Right lobe of liver (tissue), 6 donors: ENCODE data around the gene ARF1. TPM values are rescaled to one million over a fixed set of nuclear protein-coding genes. Genes with fewer than 3 reads are reported as not detected.

ENCODE experiments used
- ATAC-seq, 4 donors: fragments of 200-7000 bp; cut with Tn5 transposase; one replicate each; pipeline ENCODE4 v1.9.1; 2020; ENCODE audit warnings: mild to moderate bottlenecking in 4 of 4, moderate library complexity in 4 of 4
- DNase-seq, 3 donors: peaks; one replicate each; pipeline ENCODE4 v3.0.0-alpha.2; 2020
- H3K27ac ChIP-seq, 3 donors: fragments of 200-600 bp; one replicate each; pipeline ENCODE4 v1.8.0; 2022
- H3K27me3 ChIP-seq, 2 donors: fragments of 200-600 bp; one replicate each; pipeline ENCODE4 v1.8.0; 2022
- H3K36me3 ChIP-seq, 4 donors: fragments of 200-600 bp; sonication (generic) in 1 of 4; one replicate each; pipeline versions ENCODE4 v1.5.1 to v1.8.0; 2017 to 2022; ENCODE audit warnings: control low read depth in 1 of 4
- H3K4me1 ChIP-seq, 4 donors: fragments of 200-600 bp; sonication (generic) in 1 of 4; one replicate each; pipeline versions ENCODE4 v1.5.1 to v1.8.0; 2017 to 2022; ENCODE audit warnings: control low read depth in 1 of 4
- H3K4me3 ChIP-seq, 3 donors: fragments of 200-600 bp; one replicate each; pipeline ENCODE4 v1.8.0; 2022
- H3K9me3 ChIP-seq, 4 donors: fragments of 200-600 bp; sonication (generic) in 1 of 4; one replicate each; pipeline versions ENCODE4 v1.5.1 to v1.8.0; 2017 to 2022; ENCODE audit warnings: control low read depth in 1 of 4
- POLR2A ChIP-seq: fragments of 450-650 bp; IDR thresholded peaks from one replicate; pipeline ENCODE4 v1.6.1; 2017; ENCODE audit warnings: antibody characterized with exemption, mild to moderate bottlenecking
- WGBS: methylation state at CpG from one replicate; pipeline ENCODE4 v1.1.6; 2018; ENCODE audit warnings: low coverage, low lambda C conversion rate; ENCODE audit not compliant: insufficient coverage; ENCODE audit errors: missing lambda C conversion rate; 5-methylcytosine and 5-hydroxymethylcytosine counted together
- intact Hi-C, 2 donors: fragments of 100-400 bp; cut with DNase I; formaldehyde crosslinking; loops; one replicate each; pipeline versions ENCODE4 v1.11.2 to v1.14.1; 2022
- total RNA-seq, 6 experiments: library from RNA; depleted of rRNA in 2 of 6; stranded (reverse); fragments of >200 nt in 2 of 6; fragmentation: NEBNext Ultra II Directional in 3 of 6; extraction: Animal tissue kit (Norgen Biotek cat#: 25700) in 3 of 6; gene quantifications; one replicate each; pipeline versions ENCODE4 v1.1.0 to v1.2.4, GENCODE V29; 2016 to 2023
- TF ChIP-seq, protein P1 (sequence below), 4 donors: fragments of 200-600 bp in 3 of 4; fragments of 450-650 bp in 1 of 4; IDR thresholded peaks; one replicate each; pipeline versions ENCODE4 v1.5.1 to v1.8.0; 2016 to 2022; ENCODE audit warnings: antibody characterized with exemption in 4 of 4, mild to moderate bottlenecking in 2 of 4
- donor health status: DM: no; HTN: yes; CAD: no.
- donor health status: DM: no; HTN: no; CAD: no.
- donor health status: DM: no; HTN: no; CAD: no.
- donor health status: DM: no; HTN: yes; CAD: no.
- donor health status: DM: no; HTN: yes; CAD: no.

The ARF1 gene
- total RNA-seq, 6 experiments from 2014 or later: 143 to 261 (median 193) TPM

DNA sequence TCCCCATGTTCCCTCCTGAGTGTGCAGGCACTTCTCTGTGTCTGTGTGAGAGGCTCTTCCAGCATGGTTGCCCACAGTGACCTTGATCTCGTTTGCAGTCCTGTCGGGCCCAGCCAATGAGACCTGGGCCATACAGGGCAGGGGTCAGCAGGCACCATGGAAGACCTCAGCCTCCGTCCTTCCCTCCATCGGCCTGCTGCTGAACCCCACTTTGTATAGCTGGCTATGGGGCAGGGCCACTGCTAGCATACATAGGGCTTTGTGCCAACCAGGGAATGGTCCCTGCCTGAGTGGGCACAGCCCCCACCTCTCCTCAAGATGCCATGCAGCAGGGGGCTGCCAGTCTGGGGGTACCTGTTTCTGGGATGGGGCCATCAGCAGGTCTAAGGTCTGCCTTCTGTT lies 16.8 kb downstream of the ARF1 start:
- intact Hi-C loops: no loop called here
- no peak overlapping the region for H3K4me3 ChIP-seq
- no peak overlapping the region for H3K27ac ChIP-seq
- H3K4me1 ChIP-seq: peaks cover 0 to 18% (median 0%) of the 10 kb centered on the region in 4 donors
- no peak for TF ChIP-seq POLR2A
- TF ChIP-seq, protein P1, sequence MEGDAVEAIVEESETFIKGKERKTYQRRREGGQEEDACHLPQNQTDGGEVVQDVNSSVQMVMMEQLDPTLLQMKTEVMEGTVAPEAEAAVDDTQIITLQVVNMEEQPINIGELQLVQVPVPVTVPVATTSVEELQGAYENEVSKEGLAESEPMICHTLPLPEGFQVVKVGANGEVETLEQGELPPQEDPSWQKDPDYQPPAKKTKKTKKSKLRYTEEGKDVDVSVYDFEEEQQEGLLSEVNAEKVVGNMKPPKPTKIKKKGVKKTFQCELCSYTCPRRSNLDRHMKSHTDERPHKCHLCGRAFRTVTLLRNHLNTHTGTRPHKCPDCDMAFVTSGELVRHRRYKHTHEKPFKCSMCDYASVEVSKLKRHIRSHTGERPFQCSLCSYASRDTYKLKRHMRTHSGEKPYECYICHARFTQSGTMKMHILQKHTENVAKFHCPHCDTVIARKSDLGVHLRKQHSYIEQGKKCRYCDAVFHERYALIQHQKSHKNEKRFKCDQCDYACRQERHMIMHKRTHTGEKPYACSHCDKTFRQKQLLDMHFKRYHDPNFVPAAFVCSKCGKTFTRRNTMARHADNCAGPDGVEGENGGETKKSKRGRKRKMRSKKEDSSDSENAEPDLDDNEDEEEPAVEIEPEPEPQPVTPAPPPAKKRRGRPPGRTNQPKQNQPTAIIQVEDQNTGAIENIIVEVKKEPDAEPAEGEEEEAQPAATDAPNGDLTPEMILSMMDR (IDR thresholded peaks at IDR 0.05): no peak
- peaks cover 0 to 4% (median 0%) of the 10 kb centered on the region in 4 donors for H3K9me3 ChIP-seq
- H3K27me3 ChIP-seq: no peaks in the 10 kb centered on the region
- DNase-seq: peak in 1 of 3 donors; percentile 43
- H3K36me3 ChIP-seq: peaks cover 0 to 34% (median 17%) of the 10 kb centered on the region in 4 donors
- WGBS: 50% methylated on average over 2 of the region's 4 CpGs
- ATAC-seq: no peak

DNA sequence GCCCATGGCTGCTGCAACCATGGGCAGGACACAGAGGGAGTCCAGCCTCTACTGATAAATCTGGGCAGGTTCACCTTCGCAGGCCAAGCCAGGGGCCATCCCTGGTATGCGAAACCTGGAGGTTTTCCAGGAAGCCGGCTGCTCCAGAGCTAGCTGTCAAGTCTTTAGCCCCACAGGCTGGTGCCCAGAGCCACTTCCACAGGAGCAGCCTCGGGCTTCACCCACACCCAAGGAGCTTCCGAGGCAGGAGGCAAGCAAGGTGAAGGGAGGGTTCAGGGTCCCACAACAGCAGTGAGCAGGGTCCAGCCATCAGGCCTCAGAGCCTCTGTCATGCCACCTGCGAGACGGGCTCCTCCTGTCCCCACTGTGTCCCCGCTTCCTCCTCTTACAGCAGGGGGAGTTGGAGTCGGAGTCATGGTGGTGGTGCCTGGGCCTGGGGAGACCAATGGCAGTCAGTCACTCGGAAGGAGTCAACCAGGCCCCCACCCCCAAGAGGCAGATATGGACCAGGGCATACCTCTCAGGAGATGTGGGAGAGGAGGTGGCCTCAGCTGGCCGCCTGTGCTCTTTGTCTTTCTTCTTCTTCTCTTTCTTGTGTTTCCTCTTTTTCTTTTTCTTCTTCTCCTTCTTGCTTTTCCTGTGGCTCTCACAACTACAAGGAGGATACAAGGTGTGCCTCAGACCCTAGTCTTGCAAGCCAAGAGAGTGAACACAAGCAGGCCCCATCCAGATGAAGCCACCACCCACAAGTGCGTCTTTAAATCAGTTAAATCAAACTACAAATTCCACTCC lies 18.5 kb downstream of the ARF1 start:
- Histone ChIP-seq H3K27me3 (no peaks in the 10 kb centered on the region), H3K4me3 (no peak overlapping the region), H3K9me3 (no peaks in the 10 kb centered on the region), H3K27ac (no peak overlapping the region), H3K4me1 (peaks cover 0 to 26% (median 0%) of the 10 kb centered on the region in 4 donors), H3K36me3 (peaks cover 0 to 35% (median 17%) of the 10 kb centered on the region in 4 donors)
- 75% methylated on average over 4 of the region's 12 CpGs for WGBS
- no peak for DNase-seq
- no peak for ATAC-seq
- intact Hi-C loops: no loop called here
- no peak for TF ChIP-seq POLR2A
- TF ChIP-seq, protein P1 (IDR thresholded peaks at IDR 0.05): no peak

DNA sequence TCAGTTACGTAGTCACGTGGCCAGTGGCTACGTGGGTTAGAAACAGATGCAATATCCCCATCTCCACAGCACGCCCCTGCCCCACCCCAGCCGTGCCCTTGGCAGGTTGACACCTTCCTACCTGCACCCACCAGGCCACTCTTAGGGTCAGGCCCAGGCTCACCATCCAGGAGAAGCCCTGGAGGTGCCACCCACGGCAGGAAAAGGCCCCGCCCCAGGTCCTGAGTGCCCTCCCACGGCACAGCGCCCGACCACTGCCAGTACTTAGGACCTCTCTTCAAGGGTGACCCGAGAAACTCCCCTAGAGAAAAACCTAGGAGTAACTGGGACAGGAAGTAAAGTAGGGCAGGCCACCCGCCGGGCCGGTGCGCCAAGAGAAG lies 19.1 kb downstream of the ARF1 start:
- Histone ChIP-seq H3K36me3 (peaks cover 0 to 41% (median 18%) of the 10 kb centered on the region in 4 donors), H3K4me3 (peak overlapping the region; percentile 75 to 97 (median 83)), H3K4me1 (peaks cover 0 to 26% (median 0%) of the 10 kb centered on the region in 4 donors), H3K27ac (no peak overlapping the region), H3K27me3 (no peaks in the 10 kb centered on the region), H3K9me3 (no peaks in the 10 kb centered on the region)
- DNase-seq (no peak), ATAC-seq (no peak)
- no peak for TF ChIP-seq POLR2A
- TF ChIP-seq, protein P1 (IDR thresholded peaks at IDR 0.05): no peak
- 22% methylated on average over 10 of the region's 15 CpGs for WGBS
- intact Hi-C loops: no loop called here

DNA sequence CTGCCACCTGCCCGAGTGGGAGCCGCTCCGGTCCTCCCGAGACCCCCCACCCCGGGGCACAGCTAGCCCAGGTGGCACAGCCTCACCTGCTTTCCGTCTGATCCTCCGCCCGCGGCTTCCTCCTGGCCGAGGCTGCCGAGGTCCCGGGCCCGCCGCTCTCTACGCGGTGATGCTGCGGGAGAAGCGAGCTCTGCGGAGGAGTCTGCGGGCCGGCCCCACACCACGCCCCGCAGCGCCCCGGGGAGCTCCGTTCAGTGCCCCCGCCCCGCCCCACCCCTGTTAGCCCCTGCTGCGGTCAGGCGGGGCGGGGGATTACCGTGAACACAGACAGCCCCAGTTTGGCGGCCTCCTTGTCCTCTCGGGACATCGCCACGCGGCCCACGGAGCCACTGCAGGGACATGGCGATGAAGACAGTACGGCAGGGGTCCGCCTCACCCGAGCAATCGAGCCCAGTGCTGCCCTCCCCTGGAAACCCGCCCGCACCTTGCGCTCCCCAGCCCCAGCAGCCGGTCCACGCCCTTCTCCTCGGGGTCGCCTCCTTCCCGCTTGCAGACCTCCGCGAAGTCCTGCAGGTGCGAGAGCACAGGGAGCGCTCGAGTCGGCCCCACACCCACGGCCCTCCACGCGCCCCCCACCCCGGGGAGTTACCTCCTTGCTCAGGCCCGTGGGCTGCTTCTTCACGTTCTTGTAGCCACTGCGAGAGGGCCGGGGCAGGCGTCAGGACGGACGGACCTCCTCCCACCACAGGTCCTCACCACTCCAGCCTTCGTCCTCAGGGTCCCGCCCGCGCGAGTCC lies 19.7 kb downstream of the ARF1 start:
- peak; percentile 1 to 14 (median 5) for ATAC-seq
- Histone ChIP-seq H3K4me3 (peak overlapping the region; percentile 75 to 97 (median 83)), H3K4me1 (peaks cover 0 to 26% (median 0%) of the 10 kb centered on the region in 4 donors), H3K27me3 (no peaks in the 10 kb centered on the region), H3K36me3 (peaks cover 0 to 42% (median 19%) of the 10 kb centered on the region in 4 donors), H3K27ac (peak overlapping the region; percentile 70 to 85 (median 82)), H3K9me3 (no peaks in the 10 kb centered on the region)
- DNase-seq: peak in 1 of 3 donors; percentile 61
- 2% methylated on average over 27 of the region's 73 CpGs for WGBS
- intact Hi-C loops: no loop called here
- TF ChIP-seq, protein P1 (IDR thresholded peaks at IDR 0.05): no peak
- no peak for TF ChIP-seq POLR2A
